Osteoblast (primary cell): ENCODE measurements around the gene SMAD5. TPM values are rescaled to one million over a fixed set of nuclear protein-coding genes. Genes with fewer than 3 reads are reported as not detected.

Experiments used
- DNase-seq: peaks from one replicate; pipeline ENCODE4 v3.0.0; 2011; ENCODE audit warnings: low spot score, mixed read lengths; ENCODE audit not compliant: insufficient read length; ENCODE audit errors: missing footprints
- H2AFZ ChIP-seq: 2 replicates; pipeline ENCODE4 v1.6.0; 2011; ENCODE audit warnings: mild to moderate bottlenecking, low read length
- H3K27ac ChIP-seq: 2 replicates; pipeline ENCODE4 v1.5.1; 2011; ENCODE audit warnings: mild to moderate bottlenecking, low read depth, low read length, moderate library complexity
- H3K27me3 ChIP-seq: 2 replicates; pipeline ENCODE4 v1.6.0; 2012; ENCODE audit warnings: mild to moderate bottlenecking, control low read depth, inconsistent platforms, low read length, moderate library complexity; ENCODE audit not compliant: insufficient read depth
- H3K36me3 ChIP-seq: 2 replicates; pipeline ENCODE4 v1.5.1; 2011; ENCODE audit warnings: mild to moderate bottlenecking, low read length, control low read depth, moderate library complexity; ENCODE audit not compliant: insufficient read depth
- H3K4me1 ChIP-seq: 2 replicates; pipeline ENCODE4 v1.5.1; 2011; ENCODE audit warnings: mild to moderate bottlenecking, low read length, control low read depth, moderate library complexity; ENCODE audit not compliant: insufficient read depth
- H3K4me2 ChIP-seq: 2 replicates; pipeline ENCODE4 v1.6.0; 2011; ENCODE audit warnings: mild to moderate bottlenecking, low read length; ENCODE audit not compliant: insufficient read depth
- H3K4me3 ChIP-seq: fragments of 200-600 bp; sonication (generic); 3 replicates; pipeline ENCODE4 v1.5.1; 2012; ENCODE audit warnings: mild to moderate bottlenecking, low read length, inconsistent platforms; ENCODE audit not compliant: insufficient read depth
- H3K79me2 ChIP-seq: 2 replicates; pipeline ENCODE4 v1.6.0; 2012; ENCODE audit warnings: mild to moderate bottlenecking, low read length, control low read depth, inconsistent platforms; ENCODE audit not compliant: insufficient read depth
- H3K9me3 ChIP-seq: 2 replicates; pipeline ENCODE4 v1.5.1; 2011; ENCODE audit warnings: low read depth, low read length, control low read depth
- H4K20me1 ChIP-seq: 2 replicates; pipeline ENCODE4 v1.6.0; 2012; ENCODE audit warnings: mild to moderate bottlenecking, low read length, control low read depth; ENCODE audit not compliant: insufficient read depth
- CTCF ChIP-seq: IDR thresholded peaks from 2 replicates; pipeline ENCODE4 v1.5.1; 2011; ENCODE audit warnings: mild to moderate bottlenecking, low read depth, low read length, moderate library complexity; ENCODE audit errors: extremely low read depth
- total RNA-seq: library from RNA; depleted of rRNA; stranded (reverse); fragments of >200 nt; gene quantifications from 2 replicates; pipeline ENCODE4 v1.2.3, GENCODE V29; 2012

SMAD5 gene
- total RNA-seq, 1 donor = 58.6 TPM

- no peak for DNase-seq
- Histone ChIP-seq H3K27me3 (no peaks in the 10 kb centered on the region), H3K27ac (no peak overlapping the region), H3K36me3 (peaks cover 34% of the 10 kb centered on the region), H3K4me3 (no peak overlapping the region), H3K4me1 (no peaks in the 10 kb centered on the region), H3K79me2 (peaks cover 91% of the 10 kb centered on the region), H3K4me2 (no peak overlapping the region), H4K20me1 (peaks cover 29% of the 10 kb centered on the region), H3K9me3 (no peaks in the 10 kb centered on the region), H2AFZ (no peak overlapping the region)
- no peak for TF ChIP-seq CTCF
Observed at GRCh38 chr5:136153581-136154236, 21.1 kb downstream of the SMAD5 start.

GRCh38 chr5:136155078-136155477, 22.4 kb downstream of the SMAD5 start:
- Histone ChIP-seq H3K36me3 (peaks cover 33% of the 10 kb centered on the region), H3K27me3 (no peaks in the 10 kb centered on the region), H3K9me3 (no peaks in the 10 kb centered on the region), H3K27ac (no peak overlapping the region), H2AFZ (no peak overlapping the region), H3K79me2 (peaks cover 88% of the 10 kb centered on the region), H3K4me2 (no peak overlapping the region), H3K4me3 (no peak overlapping the region), H3K4me1 (peaks cover 2% of the 10 kb centered on the region), H4K20me1 (peaks cover 26% of the 10 kb centered on the region)
- DNase-seq = no peak
- TF ChIP-seq CTCF = no peak

DNA sequence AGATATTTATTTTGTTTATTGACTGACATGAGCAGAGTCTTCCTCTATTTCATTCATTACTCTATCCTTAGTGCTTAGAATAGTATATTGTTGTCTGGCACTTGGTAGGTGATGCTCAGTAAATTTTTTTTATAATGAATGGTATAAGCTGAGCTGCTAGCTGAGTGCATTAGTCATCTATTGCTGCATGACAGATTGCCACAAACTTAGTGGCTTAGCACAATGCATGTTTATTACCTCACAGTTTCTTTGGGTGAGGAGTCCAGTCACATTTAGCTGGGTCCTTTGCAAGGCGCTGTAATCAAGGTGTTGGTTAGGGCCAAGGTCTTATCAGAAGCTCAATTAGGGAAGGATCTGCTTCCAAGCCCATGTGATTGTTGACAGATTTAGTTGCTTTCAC, 23.1 kb downstream of the SMAD5 start:
- Histone ChIP-seq H3K36me3 (peaks cover 31% of the 10 kb centered on the region), H3K27me3 (no peaks in the 10 kb centered on the region), H3K4me2 (no peak overlapping the region), H3K4me3 (no peak overlapping the region), H2AFZ (no peak overlapping the region), H3K4me1 (peaks cover 2% of the 10 kb centered on the region), H3K27ac (no peak overlapping the region), H3K79me2 (peaks cover 88% of the 10 kb centered on the region), H4K20me1 (peaks cover 23% of the 10 kb centered on the region), H3K9me3 (no peaks in the 10 kb centered on the region)
- DNase-seq = no peak
- TF ChIP-seq CTCF = no peak

DNA sequence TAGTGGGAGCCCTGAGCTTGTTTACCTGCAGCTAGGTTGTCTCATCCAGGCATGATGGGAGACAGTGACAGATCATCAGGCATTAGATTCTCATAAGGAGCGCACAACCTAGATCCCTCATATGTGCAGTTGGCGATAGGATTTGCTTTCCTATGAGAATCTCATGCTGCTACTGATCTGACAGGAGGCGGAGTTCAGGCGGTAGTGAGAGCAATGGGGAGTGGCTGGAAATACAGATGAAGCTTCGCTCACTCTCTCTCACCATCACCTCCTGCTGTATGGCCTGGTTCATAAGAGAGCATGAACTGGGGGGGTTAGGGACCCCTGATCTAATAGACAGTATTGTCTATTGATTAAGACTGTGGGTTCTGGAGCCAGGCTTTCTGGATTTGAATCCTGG, 24.9 kb downstream of the SMAD5 start:
- Histone ChIP-seq H3K4me3 (no peak overlapping the region), H3K9me3 (no peaks in the 10 kb centered on the region), H4K20me1 (peaks cover 7% of the 10 kb centered on the region), H3K27ac (no peak overlapping the region), H3K36me3 (peaks cover 36% of the 10 kb centered on the region), H3K79me2 (peaks cover 79% of the 10 kb centered on the region), H3K4me2 (no peak overlapping the region), H3K27me3 (no peaks in the 10 kb centered on the region), H3K4me1 (peaks cover 2% of the 10 kb centered on the region), H2AFZ (no peak overlapping the region)
- no peak for TF ChIP-seq CTCF
- no peak for DNase-seq
